ENCODE results near the gene FRK. TPM values are rescaled to one million over a fixed set of nuclear protein-coding genes. Genes with fewer than 3 reads are reported as not detected.

The FRK gene
- total RNA-seq, 4 donors from 2014 or later: 1.2 to 3.5 (median 2.4) TPM

DNA sequence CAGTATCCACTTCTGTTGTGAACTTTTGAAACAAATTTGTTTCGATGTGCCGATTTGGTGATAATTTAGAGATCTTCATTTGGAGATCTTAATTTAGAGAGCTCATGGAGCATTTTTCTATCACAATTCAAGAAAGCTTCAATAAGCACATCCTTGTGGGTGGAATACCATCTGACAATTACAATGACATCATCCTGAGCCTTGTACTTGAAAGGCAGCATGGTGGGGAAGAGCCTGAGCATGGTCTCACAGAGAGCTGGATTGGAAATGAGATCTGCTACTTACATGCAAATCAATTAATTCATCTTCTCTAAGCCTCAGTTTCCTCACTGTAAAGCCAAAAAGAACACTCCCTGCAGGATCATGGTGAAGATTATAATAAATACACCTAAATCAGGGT, 75.9 kb downstream of the FRK start:
- Histone ChIP-seq H3K4me3 (replicated peaks in 1 of 3) (no peak overlapping the region), H3K27me3 (no peaks in the 10 kb centered on the region), H3K36me3 (no peaks in the 10 kb centered on the region), H3K4me1 (no peaks in the 10 kb centered on the region), H3K9me3 (no peaks in the 10 kb centered on the region), H3K27ac (no peak overlapping the region)
- intact Hi-C loops (cut with DNase I): no loop called here
- 69 to 99% methylated on average over 2 of the region's 2 CpGs for WGBS, 2 donors
- TF ChIP-seq POLR2A (IDR thresholded peaks at IDR 0.05): no peak
- TF ChIP-seq, protein P1, sequence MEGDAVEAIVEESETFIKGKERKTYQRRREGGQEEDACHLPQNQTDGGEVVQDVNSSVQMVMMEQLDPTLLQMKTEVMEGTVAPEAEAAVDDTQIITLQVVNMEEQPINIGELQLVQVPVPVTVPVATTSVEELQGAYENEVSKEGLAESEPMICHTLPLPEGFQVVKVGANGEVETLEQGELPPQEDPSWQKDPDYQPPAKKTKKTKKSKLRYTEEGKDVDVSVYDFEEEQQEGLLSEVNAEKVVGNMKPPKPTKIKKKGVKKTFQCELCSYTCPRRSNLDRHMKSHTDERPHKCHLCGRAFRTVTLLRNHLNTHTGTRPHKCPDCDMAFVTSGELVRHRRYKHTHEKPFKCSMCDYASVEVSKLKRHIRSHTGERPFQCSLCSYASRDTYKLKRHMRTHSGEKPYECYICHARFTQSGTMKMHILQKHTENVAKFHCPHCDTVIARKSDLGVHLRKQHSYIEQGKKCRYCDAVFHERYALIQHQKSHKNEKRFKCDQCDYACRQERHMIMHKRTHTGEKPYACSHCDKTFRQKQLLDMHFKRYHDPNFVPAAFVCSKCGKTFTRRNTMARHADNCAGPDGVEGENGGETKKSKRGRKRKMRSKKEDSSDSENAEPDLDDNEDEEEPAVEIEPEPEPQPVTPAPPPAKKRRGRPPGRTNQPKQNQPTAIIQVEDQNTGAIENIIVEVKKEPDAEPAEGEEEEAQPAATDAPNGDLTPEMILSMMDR (IDR thresholded peaks at IDR 0.05): no peak
- no peak for DNase-seq

DNA sequence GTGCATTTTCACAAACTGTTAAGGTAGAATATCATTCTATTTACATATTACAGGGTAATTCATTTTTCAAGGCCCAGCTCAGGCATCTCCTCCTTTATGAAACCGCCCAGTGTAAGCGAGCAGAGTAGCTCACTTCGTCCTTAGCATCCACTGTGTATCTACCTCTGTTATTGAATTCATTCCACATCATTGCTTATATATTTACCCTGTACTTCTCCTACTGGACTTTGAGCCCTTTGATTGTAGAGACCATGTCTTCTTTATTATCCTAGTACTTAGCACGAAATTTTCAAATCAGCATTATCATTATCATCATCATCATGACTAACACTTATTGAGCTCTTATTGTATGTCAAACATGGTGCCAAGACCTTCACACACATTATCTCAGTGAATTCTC, 76.7 kb downstream of the FRK start:
- intact Hi-C loops (cut with DNase I): no loop called here
- Histone ChIP-seq H3K36me3 (no peaks in the 10 kb centered on the region), H3K9me3 (no peaks in the 10 kb centered on the region), H3K27ac (no peak overlapping the region), H3K27me3 (no peaks in the 10 kb centered on the region), H3K4me3 (replicated peaks in 1 of 3) (no peak overlapping the region), H3K4me1 (no peaks in the 10 kb centered on the region)
- TF ChIP-seq, protein P1 (IDR thresholded peaks at IDR 0.05): no peak
- no peak for TF ChIP-seq POLR2A (IDR thresholded peaks at IDR 0.05)
- DNase-seq: no peak
- WGBS, 2 donors: 88 to 90% methylated on average over 4 of the region's 4 CpGs

DNA sequence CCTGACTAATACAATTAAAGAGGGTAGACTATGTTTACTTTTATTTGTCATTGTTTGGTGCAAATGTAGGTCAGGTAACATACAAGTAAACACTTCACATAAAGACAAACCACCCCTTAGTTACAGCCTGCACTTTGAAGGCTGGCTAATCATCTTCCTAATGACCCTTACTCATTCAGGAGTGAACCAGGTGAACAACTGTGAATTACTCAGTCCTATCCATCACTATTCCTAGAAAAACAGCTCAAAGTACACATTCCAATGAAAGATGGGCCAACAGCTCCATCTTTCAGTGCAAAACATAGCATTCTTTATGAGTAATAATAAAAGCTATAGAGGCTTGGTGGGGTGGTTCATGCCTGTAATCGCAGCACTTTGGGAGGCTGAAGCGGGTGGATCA, 78.2 kb downstream of the FRK start:
- no peak for DNase-seq
- intact Hi-C loops (cut with DNase I): no loop called here
- no peak overlapping the region for H3K27ac ChIP-seq
- no peak overlapping the region for H3K4me3 ChIP-seq (replicated peaks in 1 of 3)
- H3K9me3 ChIP-seq: no peaks in the 10 kb centered on the region
- H3K27me3 ChIP-seq: no peaks in the 10 kb centered on the region
- no peaks in the 10 kb centered on the region for H3K36me3 ChIP-seq
- WGBS, 2 donors: 97 to 100% methylated on average over 2 of the region's 2 CpGs
- TF ChIP-seq POLR2A (IDR thresholded peaks at IDR 0.05): no peak
- TF ChIP-seq, protein P1 (IDR thresholded peaks at IDR 0.05): no peak
- H3K4me1 ChIP-seq: no peaks in the 10 kb centered on the region

DNA sequence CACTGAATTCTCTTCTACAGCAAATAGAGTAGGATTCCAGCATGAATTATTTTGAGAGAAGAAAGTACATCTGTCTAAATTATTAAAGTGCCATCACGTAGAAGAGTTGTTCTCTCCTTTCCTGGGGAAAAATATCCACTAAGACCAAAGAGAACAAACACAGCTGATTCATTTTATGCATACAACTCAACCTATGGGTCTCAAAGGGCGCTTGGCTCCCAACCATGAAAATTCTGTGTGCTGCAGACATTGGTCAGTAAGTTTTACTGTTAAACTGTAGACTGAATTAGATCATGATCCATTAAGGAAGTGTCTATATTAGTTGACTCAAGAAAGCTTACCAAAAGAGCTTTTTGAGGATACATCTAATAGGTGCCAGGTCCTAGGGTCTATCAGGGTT, 83.5 kb downstream of the FRK start:
- 44 to 67% methylated on average over 2 of the region's 2 CpGs for WGBS, 2 donors

DNA sequence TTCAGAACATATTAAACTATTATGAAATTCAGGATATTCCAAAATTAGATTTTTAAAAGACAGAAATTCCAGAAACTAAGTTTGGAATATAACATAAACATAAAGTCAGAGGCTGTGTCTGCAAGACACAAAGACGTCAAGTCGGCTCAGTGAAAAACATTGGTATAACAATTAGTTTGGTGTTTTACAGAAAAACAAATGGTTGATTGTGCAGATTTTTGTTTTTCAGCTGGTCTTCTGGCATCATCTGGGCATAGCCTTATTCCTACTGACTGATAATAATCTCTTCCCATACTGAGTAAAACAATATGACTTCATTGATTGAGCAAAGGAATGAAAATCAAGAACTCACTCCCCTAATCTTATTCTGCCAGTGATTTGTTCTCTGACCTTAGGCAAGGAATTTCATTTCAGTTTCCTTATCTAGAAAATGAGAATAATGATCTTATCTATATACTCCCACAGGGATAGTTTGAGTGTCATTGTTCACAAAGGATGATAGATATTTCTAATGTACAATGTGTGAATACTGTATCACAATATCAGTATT, 84.3 kb downstream of the FRK start:
- Histone ChIP-seq H3K9me3 (no peaks in the 10 kb centered on the region), H3K36me3 (no peaks in the 10 kb centered on the region), H3K4me3 (replicated peaks in 1 of 3) (no peak overlapping the region), H3K27me3 (no peaks in the 10 kb centered on the region), H3K4me1 (no peaks in the 10 kb centered on the region), H3K27ac (no peak overlapping the region)
- DNase-seq: no peak
- 88 to 94% methylated on average over 2 of the region's 2 CpGs for WGBS, 2 donors
- TF ChIP-seq, protein P1 (IDR thresholded peaks at IDR 0.05): no peak
- intact Hi-C loops (cut with DNase I): no loop called here

More for the DNA sequence above, 83.5 kb downstream of the FRK start:
- H3K27ac ChIP-seq: no peak overlapping the region
- H3K4me1 ChIP-seq: no peaks in the 10 kb centered on the region
- no peak overlapping the region for H3K4me3 ChIP-seq (replicated peaks in 1 of 3)
- DNase-seq: no peak
- no peak for TF ChIP-seq POLR2A (IDR thresholded peaks at IDR 0.05)
- TF ChIP-seq, protein P1 (IDR thresholded peaks at IDR 0.05): no peak
- H3K36me3 ChIP-seq: no peaks in the 10 kb centered on the region
- no peaks in the 10 kb centered on the region for H3K27me3 ChIP-seq
- no peaks in the 10 kb centered on the region for H3K9me3 ChIP-seq
- intact Hi-C loops (cut with DNase I): no loop called here
